HFF-Myc (cell line): ENCODE results near the gene SLC25A41.

ENCODE experiments used
- DNase-seq: peaks from one replicate; pipeline ENCODE4 v3.0.0-alpha.2; 2011; ENCODE audit warnings: low read depth; ENCODE audit errors: extremely low read depth
- H3K4me3 ChIP-seq: replicated peaks from 2 replicates; pipeline ENCODE4 v1.5.1; 2011; ENCODE audit warnings: low read depth, mild to moderate bottlenecking, control low read depth, low read length
- TF ChIP-seq, protein P1 (sequence below): IDR thresholded peaks from 2 replicates; pipeline ENCODE4 v1.5.1; 2012; ENCODE audit warnings: mild to moderate bottlenecking, low read depth, low read length, control low read depth; ENCODE audit errors: missing control alignments

SLC25A41 gene

DNA sequence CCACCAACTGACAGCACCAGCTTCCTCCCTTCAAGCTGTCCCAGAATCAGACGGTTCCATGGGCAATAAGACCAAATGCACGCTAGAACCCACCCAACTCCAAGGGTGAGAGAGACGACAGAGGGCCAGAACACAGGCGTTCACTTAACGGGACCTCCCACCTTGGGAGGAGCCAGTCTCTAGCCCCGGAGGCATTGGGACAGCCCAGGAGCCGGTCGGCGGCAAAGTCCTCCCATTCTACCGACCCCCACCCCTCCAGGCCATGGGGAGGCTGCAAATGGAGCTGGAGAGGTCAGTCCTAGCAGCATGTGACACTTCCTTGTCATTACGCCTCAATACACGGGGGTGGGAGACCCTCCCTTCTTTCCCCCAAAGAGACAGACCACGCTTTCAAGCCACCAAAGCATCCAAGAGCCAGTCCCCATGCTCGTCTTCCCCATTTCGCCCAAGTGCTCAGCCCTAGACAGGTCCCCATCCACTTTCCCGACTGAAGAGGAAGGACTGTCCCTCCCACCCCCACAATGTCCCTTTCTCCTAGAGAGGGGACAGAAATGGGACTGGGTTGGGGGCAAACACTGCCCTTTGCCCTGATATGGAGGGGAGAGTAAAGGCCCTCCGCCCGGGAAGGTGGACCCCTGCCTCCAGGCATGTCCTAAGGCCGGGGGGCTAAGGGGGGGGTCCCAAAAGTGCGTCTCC, 9.9 kb downstream of the SLC25A41 start:
- TF ChIP-seq, protein P1, sequence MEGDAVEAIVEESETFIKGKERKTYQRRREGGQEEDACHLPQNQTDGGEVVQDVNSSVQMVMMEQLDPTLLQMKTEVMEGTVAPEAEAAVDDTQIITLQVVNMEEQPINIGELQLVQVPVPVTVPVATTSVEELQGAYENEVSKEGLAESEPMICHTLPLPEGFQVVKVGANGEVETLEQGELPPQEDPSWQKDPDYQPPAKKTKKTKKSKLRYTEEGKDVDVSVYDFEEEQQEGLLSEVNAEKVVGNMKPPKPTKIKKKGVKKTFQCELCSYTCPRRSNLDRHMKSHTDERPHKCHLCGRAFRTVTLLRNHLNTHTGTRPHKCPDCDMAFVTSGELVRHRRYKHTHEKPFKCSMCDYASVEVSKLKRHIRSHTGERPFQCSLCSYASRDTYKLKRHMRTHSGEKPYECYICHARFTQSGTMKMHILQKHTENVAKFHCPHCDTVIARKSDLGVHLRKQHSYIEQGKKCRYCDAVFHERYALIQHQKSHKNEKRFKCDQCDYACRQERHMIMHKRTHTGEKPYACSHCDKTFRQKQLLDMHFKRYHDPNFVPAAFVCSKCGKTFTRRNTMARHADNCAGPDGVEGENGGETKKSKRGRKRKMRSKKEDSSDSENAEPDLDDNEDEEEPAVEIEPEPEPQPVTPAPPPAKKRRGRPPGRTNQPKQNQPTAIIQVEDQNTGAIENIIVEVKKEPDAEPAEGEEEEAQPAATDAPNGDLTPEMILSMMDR, result no peak
- DNase-seq, result no peak
- H3K4me3 ChIP-seq, result peak overlapping the region; percentile 97

DNA sequence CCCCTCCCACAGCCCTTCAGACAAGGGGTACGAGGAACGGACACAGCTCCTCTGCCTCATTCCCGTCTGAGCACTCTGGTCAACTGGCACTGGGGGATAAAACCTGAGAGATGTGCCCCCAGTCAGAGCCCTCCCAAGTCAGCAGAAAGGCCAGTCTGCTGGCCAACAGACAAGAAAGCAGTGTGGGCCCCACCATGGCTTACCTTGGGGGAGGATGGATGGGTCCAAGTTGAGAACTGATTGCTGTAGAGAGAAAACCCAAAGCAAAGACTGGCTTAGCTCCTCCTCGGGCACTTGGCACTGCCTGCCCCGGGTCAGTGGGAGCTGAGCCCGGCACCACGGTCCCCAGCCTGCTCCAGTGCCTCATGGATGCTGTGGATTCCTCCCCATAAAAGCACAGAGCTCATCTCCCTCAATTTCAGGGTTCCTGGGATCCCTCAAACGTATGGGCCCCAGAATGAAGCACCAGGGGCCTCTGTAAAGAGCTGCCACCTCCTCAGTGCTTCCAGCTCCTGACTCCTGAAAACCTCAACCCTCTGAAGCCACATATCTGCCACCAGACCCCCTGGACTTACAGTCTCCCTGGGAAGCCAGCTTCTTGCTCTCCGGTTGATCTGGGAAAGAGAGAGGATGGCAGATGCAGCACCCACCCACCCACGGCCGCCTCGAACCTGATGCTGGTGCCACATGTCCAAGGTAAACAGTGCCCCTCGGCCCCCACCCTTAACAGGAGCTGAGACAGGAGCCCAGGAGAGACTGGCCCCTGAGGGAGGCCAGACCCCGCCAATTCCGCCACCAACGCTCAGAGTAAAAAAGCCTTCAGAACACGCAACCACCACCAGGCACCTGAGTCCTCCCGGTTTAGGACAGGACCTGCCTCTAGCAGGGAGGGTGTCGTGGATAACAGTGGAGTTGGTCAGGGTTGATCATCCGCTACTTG, 12.2 kb downstream of the SLC25A41 start:
- H3K4me3 ChIP-seq, result no peak overlapping the region
- DNase-seq, result no peak
- TF ChIP-seq, protein P1, result no peak

DNA sequence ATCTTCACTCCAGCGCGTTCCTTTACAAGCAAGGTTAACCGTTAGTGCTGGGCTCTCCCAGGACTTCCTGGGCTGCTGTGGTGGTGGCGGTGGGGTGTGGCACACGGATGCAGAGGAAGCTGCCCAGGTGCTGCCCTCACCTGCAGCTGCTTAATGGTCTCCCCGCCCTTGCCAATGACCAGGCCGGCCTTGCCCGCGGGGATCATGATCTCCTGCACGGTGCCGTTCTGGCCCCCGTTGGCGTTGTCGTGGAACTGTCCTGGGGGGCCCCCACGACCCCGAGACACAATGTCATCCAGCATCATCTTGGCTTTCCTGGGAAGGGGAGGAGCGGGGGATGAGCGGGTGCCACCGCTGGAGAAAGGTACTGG, 15.0 kb downstream of the SLC25A41 start:
- DNase-seq, result no peak
- H3K4me3 ChIP-seq, result no peak overlapping the region
- TF ChIP-seq, protein P1, result no peak

DNA sequence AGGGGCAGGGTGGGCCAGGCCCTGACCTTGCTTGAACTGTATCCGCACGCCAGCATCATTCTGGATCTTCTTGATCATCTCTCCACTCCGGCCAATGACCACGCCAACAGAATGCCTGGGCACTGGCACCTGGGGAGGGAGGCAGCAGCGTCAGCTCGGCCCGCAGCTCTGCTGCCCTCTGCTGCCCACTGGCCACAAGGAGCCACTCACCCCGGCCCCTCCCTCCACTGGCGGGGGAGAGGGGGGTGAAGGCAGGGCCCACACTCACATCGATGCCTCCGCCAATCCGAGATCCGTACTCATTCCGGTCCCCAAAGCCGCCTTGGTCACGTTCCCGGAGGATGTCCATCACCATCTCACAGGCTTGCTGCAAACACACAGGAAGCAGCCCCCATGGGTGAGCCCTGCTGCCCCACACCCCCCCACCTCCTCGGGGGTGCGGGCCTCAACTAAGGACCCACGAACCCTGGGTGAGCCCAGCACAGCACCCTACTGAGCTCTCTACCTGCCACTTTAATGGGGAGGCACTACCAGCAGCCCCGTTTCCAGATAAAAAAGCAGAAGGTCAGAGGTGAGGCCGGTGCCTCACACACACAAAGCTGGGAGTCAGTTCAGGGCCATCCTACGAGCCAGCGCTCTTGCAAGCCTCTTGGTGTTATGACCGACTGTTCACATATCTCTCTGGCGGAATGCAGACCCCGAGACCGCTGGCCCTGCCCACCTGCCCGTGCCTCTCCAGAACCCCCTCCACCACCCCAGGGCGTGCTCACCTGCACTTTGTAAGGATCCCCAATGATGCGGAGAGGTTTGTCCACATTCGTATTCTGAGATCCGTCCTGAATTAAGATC, 15.6 kb downstream of the SLC25A41 start:
- no peak for DNase-seq
- H3K4me3 ChIP-seq, result no peak overlapping the region
- TF ChIP-seq, protein P1, result peak; percentile 37

DNA sequence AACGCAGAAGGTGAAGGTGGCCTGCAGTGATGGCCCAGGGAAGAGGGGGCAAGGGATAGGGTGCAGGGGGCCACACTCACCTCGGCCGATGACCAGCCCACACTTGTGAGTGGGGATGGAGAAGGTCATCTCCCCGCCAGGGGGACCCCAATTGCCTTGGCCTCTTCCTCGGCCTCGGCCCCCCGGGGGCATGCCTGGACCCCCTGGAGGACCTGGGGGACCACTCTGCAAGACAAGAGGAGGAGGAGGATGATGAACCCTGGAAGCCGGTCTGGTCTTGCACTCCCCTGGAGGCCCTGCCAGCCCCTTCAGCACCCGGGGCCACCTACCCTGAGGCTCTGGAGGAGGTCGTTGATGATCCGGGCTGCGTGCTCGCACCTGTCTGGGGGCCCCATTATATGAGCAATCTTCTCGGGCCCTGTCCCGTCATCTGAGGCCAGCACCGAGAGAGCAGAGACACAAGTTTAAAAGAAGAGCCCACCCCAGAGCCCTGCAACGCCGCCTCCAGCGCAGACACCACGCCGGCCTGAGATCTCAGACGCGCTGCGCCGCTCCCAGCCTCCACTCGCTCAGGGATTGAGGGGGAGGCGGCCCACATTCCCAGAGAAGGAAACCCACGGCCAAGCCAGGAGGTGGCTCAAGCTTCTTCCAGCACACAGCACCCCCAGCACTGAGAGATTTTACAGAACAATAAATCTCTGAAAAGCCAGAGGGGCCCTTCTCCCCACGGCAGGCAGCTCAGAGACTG, 16.7 kb downstream of the SLC25A41 start:
- no peak for DNase-seq
- TF ChIP-seq, protein P1, result no peak
- no peak overlapping the region for H3K4me3 ChIP-seq

DNA sequence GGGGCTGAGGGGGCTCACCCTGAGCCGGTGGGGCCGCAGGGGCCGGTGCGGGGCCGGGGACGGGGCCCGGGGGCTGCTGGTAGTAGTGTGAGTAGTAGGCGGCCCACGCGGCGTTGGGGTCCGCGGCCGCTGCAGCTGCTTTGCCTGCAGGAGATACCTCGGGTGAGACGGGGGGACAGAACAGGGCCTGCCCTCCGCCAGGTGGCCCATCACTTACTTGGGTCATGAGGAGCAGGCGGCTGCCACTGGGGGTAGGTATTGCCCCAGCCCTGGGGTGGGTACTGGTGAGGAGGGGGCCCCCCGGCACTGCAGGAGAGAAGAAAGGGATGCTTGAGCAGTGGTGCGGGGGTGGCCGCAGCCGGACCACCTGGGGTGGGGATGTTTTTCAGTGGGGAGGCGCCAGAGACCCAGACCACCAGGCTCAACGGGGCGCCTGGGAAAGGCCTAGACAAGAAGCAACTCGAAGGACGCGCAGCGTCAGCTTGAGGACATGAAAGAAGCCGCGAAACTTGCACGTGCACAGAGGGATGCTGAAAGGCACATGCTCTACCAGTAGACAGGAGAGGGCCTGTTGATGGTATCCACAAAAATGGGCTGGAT, 17.9 kb downstream of the SLC25A41 start:
- no peak for DNase-seq
- TF ChIP-seq, protein P1, result no peak
- no peak overlapping the region for H3K4me3 ChIP-seq
